Measurements from ENCODE around the gene EPG5. TPM values are rescaled to one million over a fixed set of nuclear protein-coding genes. Genes with fewer than 3 reads are reported as not detected.
A peak's percentile ranks its signal among the peaks of the same experiment; 100 is the strongest.
"Not testable (repeated sequence)": the region's sequence is repeated elsewhere in the genome, so short reads cannot be mapped to it uniquely, and the experiment has no call there.

The EPG5 gene
- total RNA-seq, 2 experiments from 2014 or later, result 28.7 to 29.0 TPM

- POLR2A ChIA-PET, result interaction anchor here (0.9 to 1.4 kb wide), 3 partner anchors 22 to 97 kb away, joined by 3 to 4 read pairs (median 3); partner anchors contain the start of gene PSTPIP2
- CTCF ChIA-PET, result interaction anchor here (1.0 to 1.8 kb wide), 3 partner anchors 11 to 75 kb away, joined by 3 to 8 read pairs (median 3); no protein-coding TSS in a partner anchor
- Mint-ChIP-seq H3K4me1 (peaks cover 32% of the 10 kb centered on the region), H3K9me3 (peaks cover 4% of the 10 kb centered on the region), H3K4me3 (no peak overlapping the region), H3K27me3 (no peaks in the 10 kb centered on the region), H3K27ac (peak overlapping the region; percentile 70), H3K36me3 (ENCODE audit: low read depth) (peaks cover 10% of the 10 kb centered on the region)
- peak; percentile 27 for DNase-seq
Observed at GRCh38 chr18:45998244-45998643, 31.1 kb upstream of the EPG5 start.

- Mint-ChIP-seq H3K27ac (peak overlapping the region; percentile 70), H3K36me3 (ENCODE audit: low read depth) (peaks cover 7% of the 10 kb centered on the region), H3K27me3 (no peaks in the 10 kb centered on the region), H3K9me3 (peaks cover 1% of the 10 kb centered on the region), H3K4me1 (peaks cover 32% of the 10 kb centered on the region), H3K4me3 (peak overlapping the region; percentile 40)
- CTCF ChIA-PET, result interaction anchor here (1.0 to 1.8 kb wide), 3 partner anchors 11 to 76 kb away, joined by 3 to 8 read pairs (median 3); no protein-coding TSS in a partner anchor
- peak; percentile 33 for DNase-seq
- POLR2A ChIA-PET, result interaction anchor here (0.8 to 1.4 kb wide), 4 partner anchors 22 to 98 kb away, joined by 3 to 4 read pairs (median 3); partner anchors contain the start of gene PSTPIP2
Observed at GRCh38 chr18:45997700-45998151, 30.6 kb upstream of the EPG5 start.

- Mint-ChIP-seq H3K9me3 (no peaks in the 10 kb centered on the region), H3K4me1 (peaks cover 24% of the 10 kb centered on the region), H3K27me3 (no peaks in the 10 kb centered on the region), H3K4me3 (no peak overlapping the region), H3K27ac (no peak overlapping the region), H3K36me3 (ENCODE audit: low read depth) (no peaks in the 10 kb centered on the region)
- CTCF ChIA-PET, result no interaction called here
- POLR2A ChIA-PET, result no interaction called here
- no peak for DNase-seq
Observed at GRCh38 chr18:45995461-45995860, 28.3 kb upstream of the EPG5 start.

GRCh38 chr18:45993438-45993837, 26.3 kb upstream of the EPG5 start:
- Mint-ChIP-seq H3K27me3 (no peaks in the 10 kb centered on the region), H3K27ac (no peak overlapping the region), H3K4me3 (no peak overlapping the region), H3K4me1 (peaks cover 16% of the 10 kb centered on the region), H3K36me3 (ENCODE audit: low read depth) (peaks cover 4% of the 10 kb centered on the region), H3K9me3 (peaks cover 2% of the 10 kb centered on the region)
- no peak for DNase-seq
- ChIA-PET POLR2A (no interaction called here), CTCF (interaction anchor here (0.6 to 1.2 kb wide), 4 partner anchors 10 to 113 kb away, joined by 3 to 5 read pairs (median 4); no protein-coding TSS in a partner anchor)

GRCh38 chr18:45992527-45992926, 25.4 kb upstream of the EPG5 start:
- H3K4me1 Mint-ChIP-seq; DNase-seq; H3K27me3 Mint-ChIP-seq; POLR2A ChIA-PET; CTCF ChIA-PET; H3K36me3 Mint-ChIP-seq (ENCODE audit: low read depth); H3K27ac Mint-ChIP-seq; H3K9me3 Mint-ChIP-seq; H3K4me3 Mint-ChIP-seq: not testable (repeated sequence)

GRCh38 chr18:45991788-45992187, 24.7 kb upstream of the EPG5 start:
- H3K4me1 Mint-ChIP-seq, result peaks cover 2% of the 10 kb centered on the region
- no peak overlapping the region for H3K4me3 Mint-ChIP-seq
- H3K27me3 Mint-ChIP-seq, result no peaks in the 10 kb centered on the region
- H3K36me3 Mint-ChIP-seq (ENCODE audit: low read depth), result peaks cover 4% of the 10 kb centered on the region
- POLR2A ChIA-PET, result no interaction called here
- DNase-seq, result no peak
- no peak overlapping the region for H3K27ac Mint-ChIP-seq
- CTCF ChIA-PET, result no interaction called here
- peaks cover 2% of the 10 kb centered on the region for H3K9me3 Mint-ChIP-seq

- POLR2A ChIA-PET, result no interaction called here
- CTCF ChIA-PET, result interaction anchor here (0.7 kb wide), 1 partner anchor 89 kb away, joined by 3 read pairs; no protein-coding TSS in a partner anchor
- Mint-ChIP-seq H3K9me3 (peaks cover 2% of the 10 kb centered on the region), H3K27ac (no peak overlapping the region), H3K4me3 (no peak overlapping the region), H3K4me1 (no peaks in the 10 kb centered on the region), H3K27me3 (no peaks in the 10 kb centered on the region), H3K36me3 (ENCODE audit: low read depth) (peaks cover 4% of the 10 kb centered on the region)
- no peak for DNase-seq
Observed at GRCh38 chr18:45984546-45985235, 17.6 kb upstream of the EPG5 start.

- H3K36me3 Mint-ChIP-seq (ENCODE audit: low read depth), result no peaks in the 10 kb centered on the region
- no peak overlapping the region for H3K4me3 Mint-ChIP-seq
- POLR2A ChIA-PET, result no interaction called here
- no peak for DNase-seq
- CTCF ChIA-PET, result interaction anchor here (1.9 kb wide), 1 partner anchor 91 kb away, joined by 8 read pairs; the partner anchor contains the start of gene PSTPIP2
- no peaks in the 10 kb centered on the region for H3K9me3 Mint-ChIP-seq
- H3K27me3 Mint-ChIP-seq, result no peaks in the 10 kb centered on the region
- H3K4me1 Mint-ChIP-seq, result no peaks in the 10 kb centered on the region
- no peak overlapping the region for H3K27ac Mint-ChIP-seq
Observed at GRCh38 chr18:45981821-45982220, 14.7 kb upstream of the EPG5 start.

- POLR2A ChIA-PET, result no interaction called here
- CTCF ChIA-PET, result no interaction called here
- DNase-seq, result no peak
- Mint-ChIP-seq H3K9me3 (no peaks in the 10 kb centered on the region), H3K36me3 (ENCODE audit: low read depth) (no peaks in the 10 kb centered on the region), H3K4me1 (peaks cover 2% of the 10 kb centered on the region), H3K27ac (no peak overlapping the region), H3K27me3 (no peaks in the 10 kb centered on the region), H3K4me3 (no peak overlapping the region)
Observed at GRCh38 chr18:45980229-45980628, 13.1 kb upstream of the EPG5 start.

GRCh38 chr18:45978084-45978483, 11.0 kb upstream of the EPG5 start:
- Mint-ChIP-seq H3K4me1 (peaks cover 7% of the 10 kb centered on the region), H3K36me3 (ENCODE audit: low read depth) (no peaks in the 10 kb centered on the region), H3K27ac (no peak overlapping the region), H3K9me3 (no peaks in the 10 kb centered on the region), H3K4me3 (no peak overlapping the region), H3K27me3 (no peaks in the 10 kb centered on the region)
- DNase-seq, result no peak
- ChIA-PET CTCF (no interaction called here), POLR2A (no interaction called here)

- ChIA-PET POLR2A (no interaction called here), CTCF (interaction anchor here (0.8 to 4.5 kb wide), 3 partner anchors 97 to 311 kb away, joined by 3 to 40 read pairs (median 26); no protein-coding TSS in a partner anchor)
- no peak for DNase-seq
- Mint-ChIP-seq H3K4me3 (no peak overlapping the region), H3K36me3 (ENCODE audit: low read depth) (no peaks in the 10 kb centered on the region), H3K4me1 (peaks cover 7% of the 10 kb centered on the region), H3K27me3 (no peaks in the 10 kb centered on the region), H3K9me3 (no peaks in the 10 kb centered on the region), H3K27ac (no peak overlapping the region)
Observed at GRCh38 chr18:45976974-45977373, 9.8 kb upstream of the EPG5 start.

- ChIA-PET CTCF (interaction anchor here (0.8 to 4.5 kb wide), 3 partner anchors 97 to 311 kb away, joined by 3 to 40 read pairs (median 26); no protein-coding TSS in a partner anchor), POLR2A (interaction anchor here (1.3 kb wide), 1 partner anchor 21 kb away, joined by 3 read pairs; no protein-coding TSS in a partner anchor)
- H3K4me3 Mint-ChIP-seq, result no peak overlapping the region
Observed at GRCh38 chr18:45976566-45976965, 9.4 kb upstream of the EPG5 start.

GRCh38 chr18:45974088-45974536, 7.0 kb upstream of the EPG5 start:
- Mint-ChIP-seq H3K4me1 (peaks cover 7% of the 10 kb centered on the region), H3K9me3 (no peaks in the 10 kb centered on the region), H3K4me3 (no peak overlapping the region), H3K27ac (peak overlapping the region; percentile 22), H3K27me3 (no peaks in the 10 kb centered on the region), H3K36me3 (ENCODE audit: low read depth) (no peaks in the 10 kb centered on the region)
- ChIA-PET POLR2A (interaction anchor here (0.7 to 1.4 kb wide), 4 partner anchors 20 to 309 kb away, joined by 3 to 5 read pairs (median 4); no protein-coding TSS in a partner anchor), CTCF (interaction anchor here (0.8 to 4.5 kb wide), 15 partner anchors 9 to 354 kb away, joined by 3 to 40 read pairs (median 4); no protein-coding TSS in a partner anchor)
- peak; percentile 75 for DNase-seq

More at GRCh38 chr18:45976566-45976965, 9.4 kb upstream of the EPG5 start:
- no peaks in the 10 kb centered on the region for H3K9me3 Mint-ChIP-seq
- no peak for DNase-seq
- peaks cover 7% of the 10 kb centered on the region for H3K4me1 Mint-ChIP-seq
- no peaks in the 10 kb centered on the region for H3K36me3 Mint-ChIP-seq (ENCODE audit: low read depth)
- H3K27ac Mint-ChIP-seq, result no peak overlapping the region
- no peaks in the 10 kb centered on the region for H3K27me3 Mint-ChIP-seq

All from activated CD4-positive, alpha-beta memory T cell treated with anti-CD3 and anti-CD28 coated beads, Interleukin-2, amount 10 ng/mL, durations not matched to agents 7 days and 5 days (primary cell).